Parathyroid adenoma (tissue), 2 donors: ENCODE data around the gene COL4A2.

Experiments used
- H2AFZ ChIP-seq: fragments of 300-600 bp; sonication (generic); one replicate; pipeline ENCODE4 v1.7.0; 2017; ENCODE audit warnings: antibody characterized with exemption, mild to moderate bottlenecking
- H3K27ac ChIP-seq: fragments of 300-600 bp; sonication (generic); one replicate; pipeline ENCODE4 v1.7.0; 2017
- H3K27me3 ChIP-seq: fragments of 300-600 bp; sonication (generic); one replicate; pipeline ENCODE4 v1.7.0; 2017; ENCODE audit warnings: low read length; ENCODE audit not compliant: control insufficient read depth, insufficient read depth
- H3K36me3 ChIP-seq: fragments of 300-600 bp; sonication (generic); one replicate; pipeline ENCODE4 v1.7.0; 2017; ENCODE audit warnings: low read length; ENCODE audit not compliant: control insufficient read depth, insufficient read depth
- H3K4me1 ChIP-seq: fragments of 300-600 bp; sonication (generic); one replicate; pipeline ENCODE4 v1.7.0; 2017; ENCODE audit warnings: control low read depth
- H3K4me2 ChIP-seq: fragments of 300-600 bp; sonication (generic); one replicate; pipeline ENCODE4 v1.7.0; 2017; ENCODE audit warnings: low read length
- H3K4me3 ChIP-seq: fragments of 300-600 bp; sonication (generic); one replicate; pipeline ENCODE4 v1.7.0; 2017; ENCODE audit warnings: low read depth, low read length
- H3K79me2 ChIP-seq: fragments of 300-600 bp; sonication (generic); one replicate; pipeline ENCODE4 v1.7.0; 2017; ENCODE audit warnings: control low read depth
- H3K9ac ChIP-seq: fragments of 300-600 bp; sonication (generic); one replicate; pipeline ENCODE4 v1.7.0; 2017; ENCODE audit warnings: mild to moderate bottlenecking
- H3K9me3 ChIP-seq: fragments of 300-600 bp; sonication (generic); one replicate; pipeline ENCODE4 v1.7.0; 2017; ENCODE audit warnings: low read length; ENCODE audit not compliant: control insufficient read depth
- TF ChIP-seq, protein P1 (sequence below): fragments of 300-600 bp; sonication (generic); IDR thresholded peaks from one replicate; pipeline ENCODE4 v1.7.0; 2017; ENCODE audit warnings: antibody characterized with exemption, mild to moderate bottlenecking
- donor health status: primary hyperparathyroidism.

COL4A2 gene

DNA sequence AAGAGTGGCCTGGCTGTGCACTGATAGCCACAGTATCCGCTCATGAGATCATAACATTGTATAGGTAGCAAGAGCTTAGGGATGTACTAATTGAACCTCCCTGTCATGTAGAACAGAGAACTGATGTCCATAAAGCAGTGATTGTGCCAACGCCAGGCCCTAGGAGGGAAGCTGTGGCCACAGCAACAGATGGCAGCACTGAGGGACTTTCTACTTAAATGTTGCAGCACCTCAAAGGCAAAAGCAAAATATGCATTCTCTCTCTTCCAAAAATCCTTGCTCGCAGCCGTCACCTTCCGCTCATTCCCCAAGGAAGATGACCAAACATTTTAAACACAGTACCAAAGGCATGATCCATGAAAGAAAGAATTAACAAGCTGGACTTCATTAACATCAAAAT, 32.4 kb upstream of the COL4A2 start:
- no peaks in the 10 kb centered on the region for H3K27me3 ChIP-seq
- no peaks in the 10 kb centered on the region for H3K79me2 ChIP-seq
- no peak overlapping the region for H3K9ac ChIP-seq
- no peak overlapping the region for H3K4me2 ChIP-seq
- no peaks in the 10 kb centered on the region for H3K9me3 ChIP-seq
- TF ChIP-seq, protein P1, sequence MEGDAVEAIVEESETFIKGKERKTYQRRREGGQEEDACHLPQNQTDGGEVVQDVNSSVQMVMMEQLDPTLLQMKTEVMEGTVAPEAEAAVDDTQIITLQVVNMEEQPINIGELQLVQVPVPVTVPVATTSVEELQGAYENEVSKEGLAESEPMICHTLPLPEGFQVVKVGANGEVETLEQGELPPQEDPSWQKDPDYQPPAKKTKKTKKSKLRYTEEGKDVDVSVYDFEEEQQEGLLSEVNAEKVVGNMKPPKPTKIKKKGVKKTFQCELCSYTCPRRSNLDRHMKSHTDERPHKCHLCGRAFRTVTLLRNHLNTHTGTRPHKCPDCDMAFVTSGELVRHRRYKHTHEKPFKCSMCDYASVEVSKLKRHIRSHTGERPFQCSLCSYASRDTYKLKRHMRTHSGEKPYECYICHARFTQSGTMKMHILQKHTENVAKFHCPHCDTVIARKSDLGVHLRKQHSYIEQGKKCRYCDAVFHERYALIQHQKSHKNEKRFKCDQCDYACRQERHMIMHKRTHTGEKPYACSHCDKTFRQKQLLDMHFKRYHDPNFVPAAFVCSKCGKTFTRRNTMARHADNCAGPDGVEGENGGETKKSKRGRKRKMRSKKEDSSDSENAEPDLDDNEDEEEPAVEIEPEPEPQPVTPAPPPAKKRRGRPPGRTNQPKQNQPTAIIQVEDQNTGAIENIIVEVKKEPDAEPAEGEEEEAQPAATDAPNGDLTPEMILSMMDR: no peak
- H3K36me3 ChIP-seq: no peaks in the 10 kb centered on the region
- H3K4me3 ChIP-seq: no peak overlapping the region
- H2AFZ ChIP-seq: no peak overlapping the region
- H3K4me1 ChIP-seq: no peaks in the 10 kb centered on the region
- no peak overlapping the region for H3K27ac ChIP-seq

DNA sequence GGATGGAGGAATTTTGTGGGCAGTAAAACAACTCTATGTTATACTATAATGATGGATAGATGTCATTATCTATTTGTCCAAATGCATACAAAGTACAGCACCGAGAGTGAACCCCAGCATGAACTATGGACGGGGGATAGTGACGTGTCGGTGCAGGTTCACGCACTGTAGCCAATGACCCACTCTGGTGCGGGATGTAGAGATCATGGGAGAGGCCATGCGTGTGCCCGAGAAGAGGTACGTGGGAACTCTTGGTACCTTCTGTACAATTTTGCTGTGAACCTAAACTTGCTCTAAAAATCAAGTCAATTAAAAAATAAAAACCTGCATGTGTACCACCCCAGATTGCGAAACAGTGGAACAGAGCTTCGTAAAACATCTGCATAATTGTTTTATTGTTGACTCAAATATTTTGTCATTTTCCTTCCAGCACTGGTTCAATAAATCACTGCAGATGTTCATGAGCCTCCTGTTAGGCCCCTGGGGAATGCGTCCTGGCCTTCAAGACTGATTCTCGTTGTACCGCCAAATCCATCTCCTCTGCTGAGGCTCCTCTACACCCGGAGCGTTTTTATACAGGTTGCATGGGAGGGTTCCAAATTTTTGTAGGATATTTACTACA, 31.0 kb upstream of the COL4A2 start:
- no peak overlapping the region for H3K27ac ChIP-seq
- no peaks in the 10 kb centered on the region for H3K4me1 ChIP-seq
- H3K4me2 ChIP-seq: no peak overlapping the region
- H3K4me3 ChIP-seq: no peak overlapping the region
- H3K9me3 ChIP-seq: no peaks in the 10 kb centered on the region
- TF ChIP-seq, protein P1: no peak
- H3K27me3 ChIP-seq: no peaks in the 10 kb centered on the region
- H3K9ac ChIP-seq: no peak overlapping the region
- no peaks in the 10 kb centered on the region for H3K36me3 ChIP-seq
- H3K79me2 ChIP-seq: no peaks in the 10 kb centered on the region
- H2AFZ ChIP-seq: no peak overlapping the region

DNA sequence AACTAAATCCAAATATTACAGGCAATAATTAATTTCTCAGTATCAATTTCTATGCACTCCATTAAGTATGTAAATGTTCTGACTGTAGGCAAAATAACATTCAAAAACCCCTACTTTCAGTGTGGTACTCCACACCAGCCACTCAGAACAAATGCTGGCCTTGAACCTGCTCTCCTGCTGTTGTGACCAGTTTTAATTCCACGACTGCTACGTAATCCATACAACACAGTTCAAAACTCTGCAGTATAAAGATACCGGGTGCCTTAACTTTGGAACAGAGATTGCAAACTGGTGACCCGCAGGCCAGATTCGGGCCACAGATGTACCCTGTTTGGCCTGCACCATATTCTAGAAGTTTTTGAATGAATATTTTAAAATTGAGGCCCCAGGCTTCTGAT, 30.5 kb upstream of the COL4A2 start:
- Histone ChIP-seq H3K27ac (no peak overlapping the region), H3K4me2 (no peak overlapping the region), H3K36me3 (no peaks in the 10 kb centered on the region), H3K9ac (no peak overlapping the region), H3K79me2 (no peaks in the 10 kb centered on the region), H3K27me3 (no peaks in the 10 kb centered on the region), H3K4me3 (no peak overlapping the region), H2AFZ (no peak overlapping the region), H3K9me3 (no peaks in the 10 kb centered on the region), H3K4me1 (no peaks in the 10 kb centered on the region)
- TF ChIP-seq, protein P1: no peak

DNA sequence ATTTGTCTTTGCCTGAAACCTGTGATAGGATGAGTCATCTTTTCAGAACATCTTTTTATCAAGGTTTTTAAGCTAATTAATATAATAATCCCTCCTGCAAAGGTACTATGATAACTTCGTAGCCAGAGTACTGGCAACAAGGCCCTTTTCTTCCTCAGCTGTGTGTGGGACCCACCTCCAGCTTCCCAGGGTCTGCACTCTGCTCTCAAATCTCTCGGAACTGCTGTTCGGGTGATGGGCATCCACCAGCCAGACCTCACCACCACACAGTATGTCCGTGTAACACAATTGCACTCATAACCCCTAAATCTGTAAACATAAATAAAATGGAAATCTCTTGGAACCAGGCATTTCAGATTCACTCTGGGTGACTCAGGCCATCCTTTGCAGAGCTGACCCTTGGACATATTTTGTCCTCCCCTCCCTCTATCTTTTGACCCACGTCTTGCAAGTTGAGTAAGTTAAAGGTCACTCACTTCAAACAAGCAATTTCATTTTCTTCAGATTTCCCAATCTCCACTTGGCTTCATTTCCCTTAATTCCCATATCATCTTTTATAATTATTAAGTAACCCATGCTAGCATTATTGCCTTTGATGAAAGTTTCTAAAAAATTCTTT, 29.6 kb upstream of the COL4A2 start:
- Histone ChIP-seq H3K9me3 (no peaks in the 10 kb centered on the region), H3K9ac (no peak overlapping the region), H3K4me1 (no peaks in the 10 kb centered on the region), H3K27ac (no peak overlapping the region), H3K4me2 (no peak overlapping the region), H3K4me3 (no peak overlapping the region), H3K79me2 (no peaks in the 10 kb centered on the region), H3K27me3 (no peaks in the 10 kb centered on the region), H3K36me3 (no peaks in the 10 kb centered on the region), H2AFZ (no peak overlapping the region)
- TF ChIP-seq, protein P1: no peak

DNA sequence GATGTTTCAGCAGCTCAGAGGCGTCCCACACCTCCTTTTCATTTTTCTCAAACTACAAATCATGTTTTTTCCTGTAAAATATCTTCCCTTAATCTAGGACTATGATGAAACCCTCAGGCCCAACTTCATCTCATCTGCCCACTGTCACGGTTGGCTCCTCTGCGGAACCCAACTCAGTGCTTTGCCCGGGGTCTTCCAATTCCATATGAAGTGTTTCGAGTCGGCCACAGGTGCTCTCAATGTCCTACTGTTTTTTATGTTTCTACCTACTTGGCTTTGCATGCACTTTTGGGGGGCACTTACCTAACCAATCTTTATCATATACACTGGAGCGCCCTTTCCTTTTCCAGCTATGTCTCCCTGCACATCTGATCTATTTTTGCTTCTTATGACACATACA, 28.2 kb upstream of the COL4A2 start:
- no peak overlapping the region for H3K9ac ChIP-seq
- no peak overlapping the region for H3K27ac ChIP-seq
- no peaks in the 10 kb centered on the region for H3K36me3 ChIP-seq
- no peak overlapping the region for H3K4me2 ChIP-seq
- H3K79me2 ChIP-seq: no peaks in the 10 kb centered on the region
- H3K4me1 ChIP-seq: no peaks in the 10 kb centered on the region
- H3K4me3 ChIP-seq: no peak overlapping the region
- H3K27me3 ChIP-seq: no peaks in the 10 kb centered on the region
- H3K9me3 ChIP-seq: no peaks in the 10 kb centered on the region
- H2AFZ ChIP-seq: no peak overlapping the region
- TF ChIP-seq, protein P1: no peak
